DMS114 treated with DMSO at 0.1 percent for 48 hours (cell line): ENCODE measurements around the gene SMURF2.
"Not testable (repeated sequence)": the region's sequence is repeated elsewhere in the genome, so short reads cannot be mapped to it uniquely, and the experiment has no call there.

Source experiments
- DNase-seq: peaks from one replicate; lab custom pipeline; 2025; ENCODE audit not compliant: unreplicated experiment; lab: John Stamatoyannopoulos, UW

The SMURF2 gene

DNA sequence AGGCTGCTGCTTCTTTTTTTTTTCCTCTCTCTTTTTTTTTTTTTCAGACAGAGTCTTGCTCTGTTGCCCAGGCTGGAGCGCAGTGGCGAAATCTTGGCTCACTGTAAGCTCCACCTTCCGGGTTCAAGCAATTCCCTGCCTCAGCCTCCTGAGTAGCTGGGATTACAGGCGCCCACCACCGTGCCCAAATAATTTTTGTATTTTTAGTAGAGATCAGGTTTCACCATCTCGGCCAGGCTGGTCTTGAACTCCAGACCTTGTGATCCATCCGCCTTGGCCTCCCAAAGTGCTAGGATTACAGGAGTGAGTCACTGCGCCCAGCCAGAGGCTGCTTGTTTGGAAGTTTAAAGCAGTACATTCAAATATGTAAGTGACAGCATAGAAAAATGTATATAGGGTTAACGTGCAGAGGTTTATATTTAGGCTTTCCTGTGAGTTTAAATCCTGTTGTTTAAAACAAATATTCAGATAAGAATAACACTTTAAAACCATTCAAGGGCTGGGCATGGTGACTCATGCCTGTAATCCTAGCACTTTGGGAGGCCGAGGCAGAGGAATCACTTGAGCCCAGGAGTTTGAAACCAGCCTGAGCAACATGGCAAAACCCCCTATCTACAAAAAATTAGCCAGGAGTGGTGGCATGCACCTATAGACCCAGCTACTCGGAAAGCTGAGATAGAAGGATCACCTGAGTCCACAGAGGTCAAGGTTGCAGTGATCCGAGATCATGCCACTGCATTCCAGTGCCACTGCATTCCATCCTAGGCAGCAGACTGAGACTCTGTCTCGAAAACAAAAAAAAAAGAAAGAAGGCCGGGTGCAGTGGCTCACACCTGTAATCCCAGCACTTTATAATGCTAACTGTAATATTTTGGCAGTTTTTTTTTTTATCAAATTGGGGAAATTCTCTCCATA lies 6.0 kb upstream of the SMURF2 start:
- not testable (repeated sequence) for DNase-seq

- DNase-seq = not testable (repeated sequence)
These were observed 2.3 kb upstream of the SMURF2 start for GRCh38 chr17:64664299-64664981.

GRCh38 chr17:64663836-64664235 lies 1.7 kb upstream of the SMURF2 start:
- not testable (repeated sequence) for DNase-seq

GRCh38 chr17:64662774-64663367 lies 764 bp upstream of the SMURF2 start:
- DNase-seq = no peak

GRCh38 chr17:64661726-64661975 lies 456 bp downstream of the SMURF2 start:
- no peak for DNase-seq

- DNase-seq = not testable (repeated sequence)
These were observed 955 bp downstream of the SMURF2 start for GRCh38 chr17:64660978-64661725.

GRCh38 chr17:64660195-64660977 lies 1.7 kb downstream of the SMURF2 start:
- not testable (repeated sequence) for DNase-seq

- no peak for DNase-seq
These were observed 3.2 kb downstream of the SMURF2 start for GRCh38 chr17:64658931-64659330.

GRCh38 chr17:64657610-64658125 lies 4.4 kb downstream of the SMURF2 start:
- DNase-seq = no peak

GRCh38 chr17:64655704-64656103 lies 6.4 kb downstream of the SMURF2 start:
- DNase-seq = no peak

DNA sequence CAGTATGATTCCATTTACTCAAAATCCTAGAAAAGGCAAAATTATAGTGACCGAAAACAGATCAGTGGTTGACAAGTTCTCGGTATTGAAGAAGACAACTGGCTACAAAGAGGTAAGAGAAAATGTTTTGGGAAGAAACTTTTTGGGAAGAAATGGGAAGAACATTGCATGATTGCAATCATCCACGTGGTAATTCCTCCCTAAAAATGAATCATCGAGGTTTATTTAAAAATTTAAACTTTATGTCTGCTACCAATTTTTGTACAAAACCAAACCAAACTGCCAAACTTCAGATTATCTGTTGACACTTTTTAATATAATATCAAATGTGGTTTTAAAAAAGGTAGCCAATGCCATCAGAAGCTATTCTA lies 8.1 kb downstream of the SMURF2 start:
- DNase-seq = no peak

DNA sequence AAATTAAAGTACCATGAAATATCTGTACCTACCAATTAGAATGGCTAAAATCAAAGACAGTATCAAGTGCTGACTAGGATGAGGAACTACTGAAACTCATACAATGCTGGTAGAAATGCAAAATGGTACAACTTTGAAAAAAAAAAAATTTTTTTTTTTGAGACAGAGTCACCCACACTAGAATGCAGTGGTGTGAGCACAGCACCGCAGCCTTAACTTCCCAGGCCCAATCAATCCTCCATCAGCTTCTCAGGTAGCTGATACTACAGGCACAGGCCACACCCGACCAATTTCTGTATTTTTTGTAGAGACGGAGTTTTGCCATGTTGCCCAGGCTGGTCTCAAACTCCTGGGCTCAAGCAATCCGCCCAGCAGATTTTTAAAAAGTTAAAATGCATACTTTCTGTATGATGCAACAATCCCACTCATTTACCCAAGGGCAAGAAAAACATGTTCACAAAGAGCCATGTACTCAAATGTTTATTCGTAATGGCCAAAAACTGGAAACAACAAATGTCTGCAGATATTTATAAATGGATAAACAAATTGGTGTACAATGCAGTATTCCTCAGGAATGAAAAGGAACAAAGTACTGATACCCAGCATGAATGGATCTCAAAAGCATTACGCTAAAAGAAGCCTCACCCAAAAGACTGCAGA lies 8.7 kb downstream of the SMURF2 start:
- no peak for DNase-seq

DNA sequence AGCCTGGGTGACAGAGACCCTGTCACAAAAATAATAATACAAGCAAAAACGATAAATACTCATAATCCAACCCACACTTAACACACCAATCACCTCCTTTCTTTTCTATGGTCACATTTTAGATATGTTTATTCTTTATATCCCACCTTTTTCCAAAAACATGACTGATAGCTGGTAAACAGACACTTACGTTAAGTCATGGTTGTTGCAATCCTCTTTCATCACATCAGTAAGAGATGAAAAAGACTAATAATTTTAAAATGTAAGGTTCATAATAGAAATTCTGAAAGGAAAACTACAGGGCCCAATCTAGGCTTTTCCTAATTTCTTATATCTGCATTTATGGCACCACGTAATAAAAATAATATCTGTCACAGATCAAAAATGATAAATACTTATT lies 10.2 kb downstream of the SMURF2 start:
- DNase-seq = no peak

DNA sequence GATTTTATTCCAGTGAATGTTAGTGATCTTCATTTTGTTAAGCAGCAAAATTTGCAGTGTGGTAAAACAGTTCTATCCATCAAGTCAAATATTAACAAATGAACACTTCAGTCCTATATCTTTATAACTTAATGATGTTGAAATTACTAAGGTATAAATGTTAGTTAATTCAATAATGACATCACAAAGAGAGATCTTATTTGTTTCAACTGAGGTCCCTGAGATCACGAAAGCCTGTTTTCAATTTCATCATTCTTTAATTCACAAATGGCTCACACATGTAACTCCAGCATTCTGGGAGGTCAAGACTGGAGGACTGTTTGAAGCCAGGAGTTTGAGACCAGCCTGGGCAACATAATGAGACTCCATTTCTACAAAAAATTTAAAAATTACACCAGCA lies 13.9 kb downstream of the SMURF2 start:
- no peak for DNase-seq

- no peak for DNase-seq
These were observed 14.3 kb downstream of the SMURF2 start for GRCh38 chr17:64647817-64648216.

- DNase-seq = no peak
These were observed 22.6 kb downstream of the SMURF2 start for GRCh38 chr17:64639516-64639915.

GRCh38 chr17:64638552-64639203 lies 23.4 kb downstream of the SMURF2 start:
- DNase-seq = no peak

- DNase-seq = no peak
These were observed 26.3 kb downstream of the SMURF2 start for GRCh38 chr17:64635647-64636305.

DNA sequence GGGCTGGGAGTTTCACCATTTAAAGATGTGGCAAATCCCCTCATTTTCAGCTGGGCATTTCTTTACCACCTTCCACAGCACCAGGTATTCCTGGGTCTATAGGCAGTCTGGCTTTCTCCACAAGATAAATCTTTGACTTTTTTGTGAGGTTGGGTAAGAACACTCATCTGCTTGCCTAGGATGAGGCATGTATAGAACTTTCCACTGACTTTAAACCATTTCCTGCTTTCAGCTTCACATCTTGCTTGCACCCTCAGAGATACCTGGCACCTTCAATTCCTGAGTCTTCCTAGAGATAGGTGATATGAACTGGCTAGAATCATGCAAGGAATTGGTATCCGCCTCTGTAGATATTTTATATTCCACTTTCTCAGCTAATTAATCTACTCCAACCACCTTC lies 27.9 kb downstream of the SMURF2 start:
- DNase-seq = no peak
